Measurements from ENCODE around the gene ATP5F1D.

GRCh38 chr19:1240925-1241324 lies 626 bp upstream of the ATP5F1D start:
- TF ChIP-seq CTCF (IDR thresholded peaks at IDR 0.05; ENCODE audit: low read depth, low read length) (no peak), MYC (IDR thresholded peaks at IDR 0.05; ENCODE audit: low read depth, low read length) (no peak), POLR2A (IDR thresholded peaks at IDR 0.05; ENCODE audit: extremely low read depth, insufficient read length) (no peak)

Measured in NB4 (cell line).